SW480 (cell line): ENCODE measurements around the gene CCDC157.

Experiments
- DNase-seq: peaks from one replicate; pipeline ENCODE4 v3.0.0-alpha.2; 2016; ENCODE audit warnings: low spot score

Gene CCDC157

GRCh38 chr22:30356449-30357235, at the start of gene CCDC157, which contains the start of gene SF3A1:
TSS of gene CCDC157 (plus strand) at chr22:30357007. CDS start at chr22:30366001, 8,994 bp downstream.
TSS of gene SF3A1 (minus strand) at chr22:30356894. CDS start at chr22:30356792, 102 bp downstream.
- DNase-seq, result peak; percentile 81

GRCh38 chr22:30307041-30307574, 49.7 kb upstream of the CCDC157 start:
- no peak for DNase-seq

- DNase-seq, result no peak
Measured at GRCh38 chr22:30308093-30308492, 48.7 kb upstream of the CCDC157 start.

- no peak for DNase-seq
Measured at GRCh38 chr22:30308518-30309230, 48.1 kb upstream of the CCDC157 start.

GRCh38 chr22:30309951-30310741, 46.7 kb upstream of the CCDC157 start:
- no peak for DNase-seq

- no peak for DNase-seq
Measured at GRCh38 chr22:30310881-30311771, 45.7 kb upstream of the CCDC157 start.

GRCh38 chr22:30312053-30312452, 44.8 kb upstream of the CCDC157 start:
- peak; percentile 37 for DNase-seq

- DNase-seq, result no peak
Measured at GRCh38 chr22:30313527-30314363, 43.1 kb upstream of the CCDC157 start.

GRCh38 chr22:30314915-30315314, 41.9 kb upstream of the CCDC157 start:
- DNase-seq, result peak; percentile 31

- no peak for DNase-seq
Measured at GRCh38 chr22:30315962-30316576, 40.7 kb upstream of the CCDC157 start.

- DNase-seq, result no peak
Measured at GRCh38 chr22:30317778-30318177, 39.0 kb upstream of the CCDC157 start.

- DNase-seq, result no peak
Measured at GRCh38 chr22:30318799-30319419, 37.9 kb upstream of the CCDC157 start.

- no peak for DNase-seq
Measured at GRCh38 chr22:30320021-30320556, 36.7 kb upstream of the CCDC157 start.

- DNase-seq, result no peak
Measured at GRCh38 chr22:30321461-30321860, 35.3 kb upstream of the CCDC157 start.

- DNase-seq, result no peak
Measured at GRCh38 chr22:30323246-30323645, 33.6 kb upstream of the CCDC157 start.

GRCh38 chr22:30324014-30324730, 32.6 kb upstream of the CCDC157 start:
- no peak for DNase-seq

GRCh38 chr22:30325065-30325720, 31.6 kb upstream of the CCDC157 start:
- DNase-seq, result peak; percentile 14
